Suppressor macrophage treated with lipopolysaccharide for 4 hours (primary cell): ENCODE measurements around the gene FOXS1.

Source experiments
- DNase-seq: peaks from one replicate; pipeline ENCODE4 v3.0.0-alpha.2; 2020

FOXS1 gene

DNA sequence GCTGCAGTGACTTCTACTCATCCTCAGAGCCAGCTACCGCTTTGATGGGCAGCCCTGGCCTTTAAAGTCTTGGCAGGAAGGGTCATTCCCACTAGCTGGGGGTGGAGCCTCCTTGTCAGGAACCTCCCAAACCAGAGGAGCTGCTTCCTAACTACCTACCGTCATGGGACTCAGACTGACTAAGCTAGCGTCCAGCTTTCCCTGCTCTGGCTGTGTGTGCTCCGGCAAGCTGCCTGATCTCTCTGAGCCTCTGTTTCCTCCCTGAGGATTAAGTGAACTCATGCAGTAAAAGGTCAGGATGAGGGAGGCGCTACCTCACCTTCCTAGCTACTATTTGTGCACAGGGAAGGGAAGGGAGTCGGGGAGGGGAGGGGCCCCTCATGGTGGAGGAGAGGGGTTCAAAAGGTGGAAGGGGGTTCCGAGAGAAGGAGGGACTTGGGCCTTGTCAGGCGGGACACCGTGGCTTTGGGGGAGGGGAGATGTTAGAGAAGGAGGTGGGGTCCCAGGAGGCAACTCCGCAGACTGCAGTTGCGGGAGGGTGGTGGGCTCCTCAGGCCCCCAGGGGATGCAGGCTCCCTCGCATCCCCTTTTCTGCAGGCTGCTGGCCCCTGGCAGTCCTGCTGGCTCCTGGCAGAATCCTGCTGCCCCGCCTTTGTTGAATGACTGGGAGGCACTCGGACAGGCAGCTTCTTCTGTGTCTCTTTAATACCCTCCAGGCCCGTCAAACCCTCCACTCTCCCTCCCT is 15.2 kb upstream of the FOXS1 start:
- DNase-seq: no peak

GRCh38 chr20:31859998-31860380 is 14.6 kb upstream of the FOXS1 start:
- no peak for DNase-seq

- no peak for DNase-seq
Observed at GRCh38 chr20:31859266-31859997, 14.0 kb upstream of the FOXS1 start.

GRCh38 chr20:31858760-31859083 is 13.3 kb upstream of the FOXS1 start:
- DNase-seq: no peak

- DNase-seq: no peak
Observed at GRCh38 chr20:31857861-31858759, 12.7 kb upstream of the FOXS1 start.

GRCh38 chr20:31856516-31856915 is 11.1 kb upstream of the FOXS1 start:
- no peak for DNase-seq

DNA sequence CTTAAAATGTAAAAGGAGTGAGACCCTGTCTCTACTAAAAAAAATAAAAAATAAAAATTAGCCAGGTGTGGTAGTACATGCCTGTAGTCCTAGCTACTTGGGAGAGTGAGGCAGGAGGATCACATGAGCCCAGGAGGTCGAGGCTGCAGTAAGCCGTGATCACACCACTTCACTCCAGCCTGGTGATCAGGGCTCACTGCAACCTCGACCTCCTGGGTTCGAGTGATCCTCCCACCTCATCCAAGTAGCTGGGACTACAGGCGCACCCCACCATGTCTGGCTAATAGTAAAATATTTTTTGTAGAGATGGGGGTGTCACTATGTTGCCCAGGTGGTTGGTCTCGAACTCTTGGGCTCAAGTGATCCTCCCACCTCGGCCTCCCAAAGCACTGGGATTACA is 8.1 kb upstream of the FOXS1 start:
- no peak for DNase-seq

DNA sequence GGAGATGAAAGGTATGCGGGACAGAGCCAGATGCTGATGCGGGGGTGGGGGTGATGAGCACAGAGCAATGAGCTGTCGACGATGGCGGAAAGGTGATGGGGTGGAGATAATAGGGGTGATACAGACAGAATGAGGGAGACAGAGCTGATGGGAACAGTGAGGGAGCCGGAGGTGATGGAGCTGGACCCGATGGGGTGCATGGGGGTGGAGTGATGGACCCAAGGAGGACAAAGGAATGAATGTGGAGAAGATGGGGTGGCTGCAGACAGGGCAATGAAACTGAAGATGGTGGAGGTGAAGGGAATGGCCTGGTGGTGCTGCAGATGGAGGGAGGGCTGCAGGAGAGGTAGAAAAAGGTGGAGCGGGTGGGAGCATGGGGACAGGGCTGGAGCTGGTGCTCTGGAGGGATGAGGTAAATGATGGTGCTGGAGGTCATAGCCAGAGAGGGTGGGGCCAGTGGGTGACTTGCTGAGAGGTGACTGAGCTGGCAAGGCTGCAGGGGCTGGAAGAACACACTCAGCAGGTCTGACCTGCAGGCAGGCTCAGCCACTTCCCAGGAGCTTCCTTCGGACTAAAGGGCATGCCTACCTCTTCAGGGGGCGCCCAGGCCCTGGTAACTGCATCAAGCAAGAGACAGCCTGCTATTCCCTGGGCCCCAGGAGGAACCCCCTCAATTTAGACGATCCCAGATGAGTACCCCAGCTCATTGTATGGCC is 6.0 kb upstream of the FOXS1 start:
- no peak for DNase-seq

GRCh38 chr20:31849306-31849930 is 4.0 kb upstream of the FOXS1 start:
- DNase-seq: no peak

DNA sequence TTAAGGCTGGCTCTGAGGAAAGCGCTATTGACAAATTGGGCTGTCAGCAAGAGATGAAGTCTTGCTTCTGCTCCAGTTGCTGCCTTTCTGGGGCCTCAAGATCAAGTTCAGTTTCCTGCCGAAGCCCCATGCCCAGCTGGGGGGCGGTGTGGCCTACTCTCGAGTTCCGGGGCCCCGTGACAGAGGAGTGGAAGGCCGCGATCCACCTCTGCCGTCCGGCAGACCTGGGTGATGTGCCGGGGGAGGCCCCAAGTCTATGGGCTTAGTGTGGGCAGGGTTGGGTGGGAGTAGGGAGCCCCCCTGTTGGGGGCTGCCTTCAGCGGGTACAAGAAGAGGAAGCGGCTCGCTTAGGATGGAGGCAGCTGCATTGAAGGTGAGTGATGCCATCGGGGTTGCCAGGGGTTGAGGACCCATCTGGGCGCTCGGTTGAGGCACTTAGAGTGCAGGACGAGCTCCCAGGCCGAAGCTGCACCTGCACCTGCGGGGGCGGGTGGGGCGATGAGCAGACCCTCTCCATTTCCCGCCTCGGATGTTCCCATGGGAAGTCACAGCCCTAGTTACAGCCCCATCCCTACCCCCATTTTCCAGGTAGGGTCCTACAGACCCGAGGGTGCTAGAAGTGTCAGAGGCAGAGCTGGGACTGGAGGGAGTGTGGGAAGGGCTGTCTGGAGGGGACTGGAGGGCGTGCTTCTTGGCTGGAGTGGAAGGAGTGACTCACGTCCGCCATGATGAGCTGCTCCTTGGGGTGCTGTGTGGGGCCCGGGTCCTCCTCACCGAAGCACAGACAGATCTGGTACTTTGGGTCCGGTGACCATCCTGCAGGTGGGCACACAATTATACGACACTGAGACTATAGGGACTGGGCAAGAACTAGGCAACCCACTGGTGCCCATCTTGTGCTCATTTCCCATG is 2.9 kb upstream of the FOXS1 start:
- no peak for DNase-seq

DNA sequence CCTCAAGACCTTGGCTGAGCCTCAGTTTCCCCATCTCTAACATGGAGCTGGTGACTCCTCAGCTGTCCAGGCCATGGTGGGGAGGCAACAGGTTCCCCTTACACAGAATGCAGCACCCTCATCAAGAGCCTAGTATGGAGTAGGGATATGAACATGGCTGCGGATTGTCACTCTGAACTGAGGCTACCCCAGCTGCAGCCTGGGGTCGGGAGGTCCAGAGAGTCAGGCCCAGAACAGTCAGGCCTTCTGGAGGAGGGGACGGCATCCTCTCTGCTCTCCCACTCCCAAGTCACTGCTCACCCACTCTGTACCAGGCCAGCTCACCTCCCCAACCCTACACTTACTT is 1.4 kb upstream of the FOXS1 start:
- DNase-seq: no peak

- DNase-seq: no peak
Observed at GRCh38 chr20:31844737-31845299, 586 bp downstream of the FOXS1 start.

GRCh38 chr20:31843881-31844280 is 1.5 kb downstream of the FOXS1 start:
- no peak for DNase-seq

- DNase-seq: no peak
Observed at GRCh38 chr20:31843288-31843687, 2.1 kb downstream of the FOXS1 start.

- DNase-seq: no peak
Observed at GRCh38 chr20:31842471-31843157, 2.8 kb downstream of the FOXS1 start.

DNA sequence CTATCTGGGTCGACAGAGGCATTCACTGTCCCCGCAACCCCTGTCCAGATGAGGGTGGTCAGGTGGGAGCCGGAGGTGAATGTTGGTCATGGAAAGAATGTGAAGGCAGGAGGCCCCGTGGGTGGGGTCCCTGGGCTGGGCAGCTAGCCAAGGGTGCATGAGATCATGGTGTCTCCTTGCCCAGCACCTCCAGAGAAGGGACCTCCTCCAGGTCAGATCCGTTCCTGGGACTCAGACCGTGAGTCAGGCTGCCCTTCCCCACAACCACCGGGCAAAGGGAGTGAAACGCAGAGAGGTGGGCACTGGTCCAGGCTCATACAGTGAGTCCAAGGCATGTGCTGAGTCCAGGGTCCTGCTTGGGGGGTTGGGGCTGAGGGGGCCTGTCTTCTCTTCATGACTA is 3.5 kb downstream of the FOXS1 start:
- DNase-seq: no peak

GRCh38 chr20:31840906-31841816 is 4.2 kb downstream of the FOXS1 start:
- no peak for DNase-seq

- no peak for DNase-seq
Observed at GRCh38 chr20:31839782-31840487, 5.5 kb downstream of the FOXS1 start.
